ENCODE results near the gene CELSR2.

GRCh38 chr1:109243860-109244552 lies 5.3 kb upstream of the CELSR2 start:
- TF ChIP-seq CTCF (IDR thresholded peaks at IDR 0.05) = no peak
- no peak for TF ChIP-seq POLR2A (IDR thresholded peaks at IDR 0.05)
